GM12878 (cell line): ENCODE results near the gene TNFRSF8. TPM values are rescaled to one million over a fixed set of nuclear protein-coding genes. Genes with fewer than 3 reads are reported as not detected.
A peak's percentile ranks its signal among the peaks of the same experiment; 100 is the strongest.

ENCODE experiments used
- ATAC-seq: fragments of 200-7000 bp; cut with Tn5 transposase; 3 replicates; pipeline ENCODE4 v1.9.1; 2020; ENCODE audit warnings: mild to moderate bottlenecking, moderate library complexity
- BruUV-seq: library from RNA; stranded (reverse); fragments of 400-500 nt; replicated peaks from 2 replicates; lab custom pipeline; 2021; lab: Mats Ljungman, UMichigan
- CTCF ChIA-PET: fragments of 300-600 bp; sonication (Branson Sonifier 250); formaldehyde crosslinking; extraction: SDS; loops from one replicate; lab custom pipeline; 2021; ENCODE audit warnings: inconsistent platforms; lab: Yijun Ruan, JAX
- POLR2A ChIA-PET: fragments of 350-600 bp; formaldehyde crosslinking; extraction: SDS; loops from one replicate; lab custom pipeline; 2021; ENCODE audit warnings: inconsistent platforms; lab: Charles Lee
- RAD21 ChIA-PET: fragments of 300-600 bp; sonication (Branson Sonifier 250); formaldehyde crosslinking; loops from one replicate; lab custom pipeline; 2023; ENCODE audit warnings: antibody characterized with exemption; ENCODE audit not compliant: unreplicated experiment; lab: Charles Lee
- SMC1A ChIA-PET: fragments of 300-600 bp; sonication (Branson Sonifier 250); formaldehyde crosslinking; loops from one replicate; lab custom pipeline; 2023; ENCODE audit not compliant: unreplicated experiment, uncharacterized antibody; lab: Charles Lee
- DNase-seq: peaks from one replicate; pipeline ENCODE4 v3.0.0-alpha.2; 2011; ENCODE audit warnings: low read depth, low spot score
- FAIRE-seq: peaks from 3 replicates; lab custom pipeline; 2011; peaks lifted over from hg19 to GRCh38; lab: Jason Lieb, UNC
- H2AFZ ChIP-seq: 2 replicates; pipeline ENCODE4 v1.6.0; 2011; ENCODE audit warnings: low read depth, low read length, control low read depth; ENCODE audit not compliant: control insufficient read depth
- H3K27ac ChIP-seq: 2 replicates; pipeline ENCODE4 v1.5.1; 2011; ENCODE audit warnings: control low read depth; ENCODE audit not compliant: control insufficient read depth, insufficient read depth
- H3K27me3 ChIP-seq, 2 experiments: replicated peaks in 1 of 2; 2 replicates each; pipeline versions ENCODE4 v1.6.0 to v1.6.1; 2011; ENCODE audit warnings: low read length in 1 of 2; ENCODE audit not compliant: control insufficient read depth in 2 of 2, insufficient read depth in 2 of 2
- H3K36me3 ChIP-seq, 2 experiments: 2 replicates each; pipeline ENCODE4 v1.5.1; 2011; ENCODE audit warnings: low read length in 1 of 2; ENCODE audit not compliant: control insufficient read depth in 2 of 2, insufficient read depth in 2 of 2
- H3K4me1 ChIP-seq: 2 replicates; pipeline ENCODE4 v1.6.1; 2011; ENCODE audit warnings: mild to moderate bottlenecking, low read length, moderate library complexity, mixed read lengths; ENCODE audit not compliant: control insufficient read depth, insufficient read depth
- H3K4me2 ChIP-seq: 2 replicates; pipeline ENCODE4 v1.6.0; 2011; ENCODE audit warnings: control low read depth; ENCODE audit not compliant: control insufficient read depth, insufficient read depth
- H3K4me3 ChIP-seq: fragments of 200-600 bp; sonication (generic); 2 replicates; pipeline ENCODE4 v1.5.1; 2016
- H3K79me2 ChIP-seq: 2 replicates; pipeline ENCODE4 v1.6.0; 2011; ENCODE audit warnings: low read length; ENCODE audit not compliant: control insufficient read depth, insufficient read depth
- H3K9ac ChIP-seq: 2 replicates; pipeline ENCODE4 v1.8.0; 2011; ENCODE audit warnings: low read length, control low read depth, mixed read lengths; ENCODE audit not compliant: control insufficient read depth, insufficient read depth
- H3K9me3 ChIP-seq: replicated peaks from 3 replicates; pipeline ENCODE4 v1.5.1; 2011; ENCODE audit warnings: mild to moderate bottlenecking, low read length; ENCODE audit not compliant: control insufficient read depth, insufficient read depth
- H4K20me1 ChIP-seq: 2 replicates; pipeline ENCODE4 v1.6.0; 2011; ENCODE audit not compliant: control insufficient read depth, insufficient read depth
- CBX3 ChIP-seq: fragments of 200-600 bp; sonication (generic); IDR thresholded peaks from 2 replicates; pipeline ENCODE4 v1.6.1; 2016; ENCODE audit warnings: low read depth, borderline replicate concordance
- FOS ChIP-seq: IDR thresholded peaks from 3 replicates; pipeline ENCODE4 v1.6.1; 2011; ENCODE audit warnings: borderline replicate concordance; ENCODE audit not compliant: insufficient read length; ENCODE audit errors: extremely low read depth
- HDAC2 ChIP-seq: fragments of 200-600 bp; sonication (generic); IDR thresholded peaks from 2 replicates; pipeline ENCODE4 v1.6.1; 2017
- MEF2A ChIP-seq: IDR thresholded peaks from 2 replicates; pipeline ENCODE4 v1.6.1; 2011; ENCODE audit warnings: low read depth, mild to moderate bottlenecking, low read length, moderate library complexity; ENCODE audit not compliant: insufficient read depth
- MLLT1 ChIP-seq: fragments of 450-650 bp; IDR thresholded peaks from 2 replicates; pipeline ENCODE4 v1.6.1; 2016; ENCODE audit warnings: mild to moderate bottlenecking
- MYB ChIP-seq: fragments of 150-350 bp; IDR thresholded peaks from 2 replicates; pipeline ENCODE4 v1.6.1; 2014; ENCODE audit warnings: mild to moderate bottlenecking, low read depth, low read length, borderline replicate concordance
- NFXL1 ChIP-seq: fragments of 450-650 bp; IDR thresholded peaks from 2 replicates; pipeline ENCODE4 v1.6.1; 2017; ENCODE audit warnings: antibody characterized with exemption, mild to moderate bottlenecking, borderline replicate concordance
- NFYB ChIP-seq: IDR thresholded peaks from 2 replicates; pipeline ENCODE4 v1.6.1; 2011; ENCODE audit warnings: low read depth, mild to moderate bottlenecking, low read length, improper control_type of control experiment, moderate library complexity; ENCODE audit not compliant: insufficient read depth
- RAD51 ChIP-seq: fragments of 450-650 bp; IDR thresholded peaks from 2 replicates; pipeline ENCODE4 v1.6.1; 2016; ENCODE audit warnings: moderate library complexity, mild to moderate bottlenecking, inconsistent platforms
- SIX5 ChIP-seq: IDR thresholded peaks from 2 replicates; pipeline ENCODE4 v1.6.1; 2011; ENCODE audit warnings: mild to moderate bottlenecking, low read depth, low read length, moderate library complexity; ENCODE audit not compliant: severe bottlenecking
- TCF12 ChIP-seq: IDR thresholded peaks from 2 replicates; pipeline ENCODE4 v1.6.1; 2011; ENCODE audit warnings: low read depth, mild to moderate bottlenecking, low read length
- ZNF384 ChIP-seq: IDR thresholded peaks from 2 replicates; pipeline ENCODE4 v1.6.1; 2012; ENCODE audit warnings: low read depth, mild to moderate bottlenecking, low read length, improper control_type of control experiment, borderline replicate concordance
- ZSCAN29 ChIP-seq: fragments of 450-650 bp; IDR thresholded peaks from 2 replicates; pipeline ENCODE4 v1.6.1; 2017; ENCODE audit warnings: mild to moderate bottlenecking, moderate library complexity
- WGBS: methylation state at CpG from one replicate; pipeline ENCODE4 v1.1.6; 2016; ENCODE audit warnings: low lambda C conversion rate; ENCODE audit not compliant: insufficient replicate concordance, insufficient coverage; ENCODE audit errors: missing lambda C conversion rate; 5-methylcytosine and 5-hydroxymethylcytosine counted together
- in situ Hi-C: fragments of 300-500 bp; cut with MboI; formaldehyde crosslinking; loops from 9 replicates; pipeline ENCODE4 v1.14.3; 2018; ENCODE audit warnings: mixed read lengths
- intact Hi-C: fragments of 100-400 bp; cut with micrococcal nuclease; formaldehyde crosslinking; loops from one replicate; pipeline ENCODE4 v1.14.2; 2022; ENCODE audit not compliant: unreplicated experiment
- polyA plus RNA-seq, 11 experiments: library from polyadenylated mRNA; depleted of rRNA in 4 of 11; unstranded in 6 of 11; stranded (reverse) in 5 of 11; fragments of >200 nt; fragmentation: Nextera tagmentation in 4 of 11; fragmentation: Illumina TruSeq in 1 of 11; extraction: Ambion mirVana in 4 of 11; extraction: Trizol in 1 of 11; gene quantifications; 1 replicate in 1 of 11; 2 replicates in 10 of 11; pipeline versions ENCODE4 v1.2.1 to v1.2.3, GENCODE V29; 2011 to 2016; ENCODE audit warnings: inconsistent platforms in 2 of 11, missing spikeins in 2 of 11, low read depth in 1 of 11
- total RNA-seq, 4 experiments: library from RNA; depleted of rRNA in 3 of 4; stranded (reverse); fragments of >200 nt in 3 of 4; fragmentation: Illumina TruSeq in 1 of 4; extraction: Trizol in 1 of 4; gene quantifications; 2 replicates each; pipeline versions ENCODE4 v1.2.1 to v1.2.3, GENCODE V29; 2013 to 2021
- TF ChIP-seq, protein P1 (sequence below): IDR thresholded peaks from 2 replicates; pipeline ENCODE4 v1.6.1; 2011; ENCODE audit warnings: borderline replicate concordance, low read depth, mild to moderate bottlenecking, moderate library complexity, low read length; ENCODE audit not compliant: insufficient read depth, poor library complexity, severe bottlenecking

The TNFRSF8 gene
- total and polyA plus RNA-seq, 10 of the 15 experiments (the other 5 are each of a cell fraction or from before 2014, with no cell fraction given), result 9.8 to 114 (median 58.8) TPM

GRCh38 chr1:12130466-12131130, 67.5 kb downstream of the TNFRSF8 start:
- Histone ChIP-seq H3K27me3 (no peaks in the 10 kb centered on the region), H4K20me1 (no peaks in the 10 kb centered on the region), H2AFZ (no peak overlapping the region), H3K9me3 (no peaks in the 10 kb centered on the region), H3K4me3 (no peak overlapping the region), H3K9ac (no peak overlapping the region), H3K4me1 (no peaks in the 10 kb centered on the region), H3K36me3 (peaks cover 25 to 36% of the 10 kb centered on the region in 2 experiments), H3K4me2 (no peak overlapping the region), H3K27ac (no peak overlapping the region), H3K79me2 (no peaks in the 10 kb centered on the region)
- ChIA-PET RAD21 (no interaction called here), CTCF (interaction anchor here (0.7 to 1.0 kb wide), 3 partner anchors 43 to 80 kb away, joined by 3 read pairs; no protein-coding TSS in a partner anchor), SMC1A (interaction anchor here (0.8 to 1.2 kb wide), 2 partner anchors 22 to 55 kb away, joined by 3 read pairs; no protein-coding TSS in a partner anchor), POLR2A (no interaction called here)
- TF ChIP-seq TCF12 (no peak), NFXL1 (no peak), MYB (no peak), SIX5 (no peak), ZSCAN29 (no peak), NFYB (no peak), HDAC2 (no peak), FOS (no peak), CBX3 (no peak), MEF2A (no peak), RAD51 (no peak), ZNF384 (no peak), MLLT1 (no peak)
- TF ChIP-seq, protein P1, sequence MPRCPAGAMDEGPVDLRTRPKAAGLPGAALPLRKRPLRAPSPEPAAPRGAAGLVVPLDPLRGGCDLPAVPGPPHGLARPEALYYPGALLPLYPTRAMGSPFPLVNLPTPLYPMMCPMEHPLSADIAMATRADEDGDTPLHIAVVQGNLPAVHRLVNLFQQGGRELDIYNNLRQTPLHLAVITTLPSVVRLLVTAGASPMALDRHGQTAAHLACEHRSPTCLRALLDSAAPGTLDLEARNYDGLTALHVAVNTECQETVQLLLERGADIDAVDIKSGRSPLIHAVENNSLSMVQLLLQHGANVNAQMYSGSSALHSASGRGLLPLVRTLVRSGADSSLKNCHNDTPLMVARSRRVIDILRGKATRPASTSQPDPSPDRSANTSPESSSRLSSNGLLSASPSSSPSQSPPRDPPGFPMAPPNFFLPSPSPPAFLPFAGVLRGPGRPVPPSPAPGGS, result no peak
- intact Hi-C loops, result no loop called here
- WGBS, result 88% methylated on average over 13 of the region's 13 CpGs
- in situ Hi-C loops, result no loop called here
- no peak for DNase-seq
- ATAC-seq, result no peak
- no peak for FAIRE-seq
- BruUV-seq, result TSS peak; percentile 3
